ENCODE results near the gene POU2AF3.

The POU2AF3 gene

DNA sequence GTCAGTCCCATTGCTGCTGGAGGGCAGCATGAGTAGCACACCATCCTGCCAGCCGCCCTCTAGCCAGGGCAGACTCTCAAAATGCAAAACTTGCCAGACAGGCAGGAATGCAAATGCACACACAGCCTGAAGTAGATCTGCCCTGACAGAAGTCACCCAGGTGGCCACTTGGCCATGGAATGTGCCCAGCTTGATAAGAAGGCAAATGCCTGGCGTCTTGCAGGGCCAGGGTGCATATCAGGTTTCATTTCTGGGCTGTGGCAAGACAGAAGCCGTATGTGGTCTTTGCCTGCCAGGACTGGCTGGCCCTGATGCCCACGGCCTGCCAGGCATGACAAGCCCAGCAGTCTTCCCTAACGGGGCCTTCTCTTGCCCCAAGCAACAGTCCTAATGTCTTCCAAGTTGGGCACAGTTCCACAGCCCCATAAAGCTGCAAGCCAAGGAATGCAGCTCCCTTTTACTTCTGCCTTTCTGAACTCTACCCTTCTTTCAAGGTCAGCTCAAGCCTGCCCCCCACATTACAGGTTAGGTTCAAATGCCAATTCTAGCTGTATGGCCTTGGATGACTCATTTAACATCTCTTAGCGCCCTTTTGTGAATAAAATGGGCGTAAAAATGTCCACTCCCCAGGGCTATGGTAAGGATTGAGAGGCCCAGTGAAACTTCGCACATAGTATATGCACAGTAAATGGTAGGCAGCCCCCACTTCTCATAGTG is 29.7 kb downstream of the POU2AF3 start:
- no peak for DNase-seq (ENCODE audit: low read depth)

DNA sequence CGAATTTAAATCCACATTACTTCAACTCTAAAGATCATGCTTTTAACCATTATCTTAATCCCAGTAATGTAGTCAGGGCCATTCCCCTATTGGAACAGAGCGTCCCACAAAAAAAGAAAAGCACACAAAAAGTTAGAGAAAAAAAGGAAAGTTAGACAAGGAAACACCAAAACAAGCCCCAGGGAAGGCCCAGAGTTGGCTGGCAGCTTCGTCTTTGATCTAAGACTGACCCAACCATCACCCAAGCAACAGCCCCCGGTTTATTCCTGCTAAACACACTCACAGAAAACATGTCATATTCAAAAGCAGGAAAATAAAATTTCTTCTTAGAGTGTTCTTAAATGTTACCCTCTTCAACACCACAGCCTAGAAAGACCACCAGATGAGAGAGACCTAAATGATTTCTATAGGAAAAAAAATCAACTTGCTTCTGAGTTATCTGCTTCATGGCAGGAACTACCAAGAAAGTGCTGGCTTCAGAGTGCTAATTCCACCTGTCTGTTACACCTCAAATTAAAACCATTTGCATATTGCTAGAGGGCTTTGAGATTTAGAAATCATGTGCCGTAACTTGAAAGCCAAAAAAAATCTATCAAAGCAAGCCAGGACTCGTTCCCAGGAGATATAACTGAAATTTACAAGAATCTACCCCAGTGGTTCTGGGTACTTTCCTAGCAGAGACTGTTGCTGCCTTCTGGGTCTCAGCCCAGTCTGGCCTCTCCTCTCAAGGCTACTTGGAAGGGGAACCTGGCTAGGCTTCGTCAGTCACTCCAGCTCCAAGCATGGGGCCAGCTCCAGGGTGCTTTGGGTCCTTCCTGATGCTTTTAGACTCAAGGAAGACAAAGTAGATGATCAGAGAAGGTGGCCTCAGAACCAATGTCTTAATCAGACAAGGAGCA is 31.2 kb downstream of the POU2AF3 start:
- DNase-seq (ENCODE audit: low read depth): no peak

DNA sequence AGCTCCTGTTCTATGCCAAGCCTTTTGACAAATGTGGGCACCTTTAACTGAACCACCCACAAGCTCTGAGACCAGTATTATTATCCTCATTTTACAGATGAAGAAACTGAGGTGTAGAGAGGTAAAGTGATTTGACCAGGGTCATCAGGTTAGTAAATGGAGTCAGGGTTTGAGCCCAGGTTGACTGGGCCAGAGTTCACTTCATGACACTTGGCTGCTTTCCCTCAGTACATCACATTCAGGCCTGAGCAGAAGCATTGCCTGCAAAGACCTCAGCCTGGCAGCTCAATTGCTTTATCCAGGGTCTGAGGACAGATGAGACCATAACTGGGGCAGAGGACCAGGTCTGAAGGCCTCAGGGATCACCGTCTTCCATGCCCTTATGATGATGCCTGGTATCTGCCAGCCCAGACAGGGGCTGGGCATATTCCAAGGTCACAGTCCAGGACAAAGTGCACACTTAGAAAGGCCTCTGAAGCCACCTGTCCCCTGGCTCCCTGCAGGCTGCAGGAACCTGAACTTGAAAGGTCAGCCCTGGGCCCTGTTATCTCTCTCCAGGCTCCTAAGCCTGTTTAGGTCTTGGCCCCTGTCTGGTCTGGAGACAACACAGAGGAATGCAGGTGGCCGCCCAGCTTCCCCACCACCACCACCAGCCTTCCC is 32.0 kb downstream of the POU2AF3 start:
- DNase-seq (ENCODE audit: low read depth): no peak

DNA sequence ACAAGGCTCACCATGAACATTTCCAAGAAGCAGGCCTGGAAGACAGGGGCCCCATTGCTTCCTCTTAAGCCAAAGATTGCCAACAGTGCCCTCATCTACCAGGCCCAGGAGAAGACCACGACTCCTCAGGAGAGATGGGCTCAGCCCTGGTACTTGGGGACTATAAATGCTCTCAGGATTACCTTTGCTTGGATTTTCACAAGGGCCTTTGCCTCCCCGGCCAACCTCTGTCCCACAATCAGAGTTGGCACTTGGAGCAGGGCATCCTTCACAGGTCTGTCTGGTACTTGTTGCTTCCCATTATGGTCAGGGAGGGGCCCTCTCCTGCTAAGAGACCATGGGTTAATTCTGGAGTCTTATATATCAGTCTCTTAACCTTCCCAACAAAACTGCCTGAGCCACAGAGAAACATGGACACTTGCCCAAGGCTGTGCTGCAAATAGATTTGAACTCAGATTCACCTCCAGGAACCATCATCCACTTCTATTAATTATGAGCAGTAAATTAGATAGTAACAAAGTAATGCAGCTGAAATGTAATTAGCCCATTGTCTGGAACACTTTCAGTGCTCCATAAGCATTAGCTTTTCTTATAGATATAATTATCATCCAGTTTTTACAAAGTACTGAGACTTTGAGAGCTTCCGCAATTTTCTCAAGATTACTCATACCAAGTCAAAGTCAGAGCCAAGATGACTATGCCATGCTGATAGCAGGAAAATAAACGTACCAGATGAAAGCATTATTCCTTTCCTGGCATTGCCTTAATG is 33.5 kb downstream of the POU2AF3 start:
- DNase-seq (ENCODE audit: low read depth): no peak

DNA sequence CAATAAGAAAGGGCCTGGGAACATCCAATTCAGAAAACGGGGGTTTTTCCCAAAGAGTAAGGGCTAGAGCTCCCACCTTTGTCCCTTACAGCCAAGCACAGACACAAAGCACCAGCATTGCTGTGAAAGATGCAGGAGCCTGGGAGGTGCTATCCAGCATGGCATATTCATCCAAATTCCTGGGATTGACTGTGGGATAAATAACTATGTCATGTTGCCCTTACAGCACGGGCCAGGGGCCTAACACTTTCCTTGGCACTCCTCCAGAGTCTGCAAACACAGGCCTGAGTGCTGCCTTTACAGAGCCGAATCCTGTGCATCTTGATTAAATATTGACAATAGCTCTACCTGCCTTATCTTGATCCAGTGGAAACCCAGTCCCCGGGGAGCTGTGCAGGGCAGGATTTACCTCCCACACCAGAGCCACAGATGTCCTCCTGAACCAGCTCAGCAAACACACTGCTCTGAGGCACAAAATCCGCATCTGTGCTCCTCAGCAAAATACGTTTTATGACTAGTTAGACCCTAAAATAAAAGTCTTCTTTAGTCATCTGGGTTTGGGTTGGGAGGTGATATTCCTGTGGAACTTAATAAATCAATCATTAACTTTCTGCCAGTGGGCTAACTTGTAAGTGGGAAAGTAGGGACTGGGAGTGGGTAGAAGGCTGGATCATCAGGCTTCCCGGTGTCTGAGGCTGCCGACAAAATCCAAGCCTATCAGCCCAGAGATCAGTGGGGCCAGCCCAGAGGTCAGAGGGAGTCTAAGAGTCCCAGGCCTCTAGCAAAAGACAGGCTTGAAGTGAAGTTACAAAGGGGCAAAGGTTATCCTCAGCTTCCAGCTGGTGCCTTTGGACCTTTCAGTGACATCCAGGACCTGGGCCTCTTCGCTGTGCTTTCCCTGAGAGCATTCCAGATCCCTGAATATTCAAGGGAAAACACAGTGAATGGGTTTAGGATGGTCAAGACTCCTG is 36.5 kb downstream of the POU2AF3 start:
- no peak for DNase-seq (ENCODE audit: low read depth)

DNA sequence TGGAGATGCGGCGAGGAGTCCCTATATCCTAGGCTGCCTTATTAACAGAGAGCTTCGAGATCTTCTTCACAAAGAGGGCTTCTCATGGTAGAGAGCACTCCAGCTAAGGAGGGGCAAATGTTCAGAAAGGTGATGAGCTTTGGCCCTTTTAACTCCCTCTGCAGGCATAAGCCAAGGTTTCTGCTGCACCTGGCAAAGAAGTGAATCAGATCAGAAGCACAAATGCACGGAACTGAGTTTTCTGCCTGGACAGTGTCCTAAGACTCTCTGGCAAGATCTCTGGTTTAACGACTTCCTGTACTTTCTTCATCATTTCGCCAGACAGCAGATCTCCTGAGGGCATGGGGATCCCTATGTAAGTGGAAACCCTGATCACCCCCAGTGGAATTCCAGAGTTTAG is 37.2 kb downstream of the POU2AF3 start:
- no peak for DNase-seq (ENCODE audit: low read depth)

DNA sequence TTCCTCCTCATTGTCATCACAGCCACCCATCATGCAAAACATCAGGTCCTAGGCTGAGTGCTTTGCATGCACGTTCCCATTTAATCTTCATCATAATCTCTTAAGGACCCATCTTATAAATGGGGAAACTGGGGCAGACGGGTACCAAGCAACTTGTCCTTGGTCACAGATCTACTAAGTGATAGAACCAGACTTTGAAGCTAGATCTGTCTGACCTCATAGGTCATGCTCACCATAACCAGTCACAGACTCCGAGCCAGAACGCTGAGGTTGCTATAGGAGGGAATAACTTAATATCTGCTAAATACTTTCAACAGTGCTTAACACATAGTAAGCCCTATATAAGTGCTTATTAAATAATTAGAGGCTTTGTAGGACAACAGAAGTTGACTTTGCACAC is 37.7 kb downstream of the POU2AF3 start:
- no peak for DNase-seq (ENCODE audit: low read depth)

DNA sequence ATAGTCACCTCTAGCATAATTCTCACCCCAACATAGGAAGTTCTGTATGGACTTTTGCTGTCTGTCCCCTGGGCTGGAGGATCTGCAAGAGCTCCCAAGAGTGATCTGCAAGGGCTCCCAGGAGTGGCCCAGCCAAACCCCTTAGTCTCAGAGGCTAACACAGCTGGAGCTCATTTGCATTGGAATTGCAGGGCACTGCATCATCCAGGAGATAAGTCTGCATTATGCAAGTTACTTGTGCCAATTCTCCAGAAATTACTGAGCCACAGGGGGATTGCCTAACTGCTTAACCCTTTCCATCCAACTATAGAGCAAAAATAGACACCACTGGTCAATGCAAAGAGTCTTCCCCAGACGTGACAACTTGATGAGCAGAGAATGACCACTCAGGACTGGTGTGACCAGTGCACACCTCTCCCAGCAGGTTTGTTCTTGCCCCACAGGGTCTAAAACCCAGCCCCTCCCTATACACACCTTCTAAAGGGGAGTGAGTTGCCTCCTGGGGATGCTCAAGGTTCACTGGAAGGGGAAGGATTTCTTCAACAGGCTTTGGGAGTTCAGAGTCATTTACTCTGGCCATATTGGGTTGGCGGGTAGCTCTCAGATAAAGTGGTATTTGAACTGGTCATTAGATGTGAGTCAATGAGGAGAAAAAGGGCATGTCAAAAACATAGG is 38.4 kb downstream of the POU2AF3 start:
- DNase-seq (ENCODE audit: low read depth): no peak

DNA sequence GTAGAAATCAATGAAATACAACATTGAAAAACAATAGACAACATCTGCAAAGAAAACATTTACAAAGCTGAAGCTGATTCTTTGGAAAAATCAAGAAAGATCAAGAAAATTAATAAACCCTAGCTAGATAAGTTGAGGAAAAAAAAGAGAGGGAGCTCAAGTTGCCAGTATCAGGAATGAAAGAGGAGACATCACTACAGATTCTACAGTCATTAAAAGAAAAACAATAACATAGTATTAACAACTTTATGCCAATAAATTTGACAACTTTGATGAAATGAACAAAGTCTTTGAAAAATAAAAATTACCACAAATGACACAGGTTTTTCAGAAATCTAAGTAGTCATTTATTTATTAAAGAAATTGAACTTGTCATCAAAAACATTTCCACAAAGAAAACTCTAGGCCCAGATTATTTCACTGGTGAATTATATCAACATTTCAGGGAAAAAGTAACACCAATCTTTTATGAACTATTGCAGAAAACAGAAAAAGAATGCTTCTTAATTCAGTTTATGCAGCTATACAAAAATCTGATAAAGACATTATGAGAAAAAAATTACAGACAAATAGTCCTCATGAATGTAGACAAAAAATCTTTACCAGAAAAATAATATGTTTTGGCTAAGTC is 41.5 kb downstream of the POU2AF3 start:
- no peak for DNase-seq (ENCODE audit: low read depth)

DNA sequence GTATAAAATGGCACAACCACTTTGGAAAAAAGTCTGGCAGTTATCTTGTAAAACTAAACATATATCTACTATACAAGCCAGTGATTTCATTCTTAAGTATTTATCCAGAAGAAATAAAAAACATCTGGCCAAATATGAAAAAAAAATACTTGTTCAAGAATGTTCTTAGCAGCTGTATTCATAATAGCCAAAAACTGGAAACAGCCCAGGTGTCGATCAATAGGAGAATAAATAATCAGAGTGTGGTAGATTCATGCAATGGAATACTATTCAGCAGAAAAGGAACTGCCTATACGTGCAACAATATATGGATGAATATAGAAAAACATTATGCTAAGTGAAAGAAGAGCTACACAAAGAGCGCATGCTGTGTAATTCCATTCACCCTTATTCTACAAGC is 44.0 kb downstream of the POU2AF3 start:
- DNase-seq (ENCODE audit: low read depth): no peak

DNA sequence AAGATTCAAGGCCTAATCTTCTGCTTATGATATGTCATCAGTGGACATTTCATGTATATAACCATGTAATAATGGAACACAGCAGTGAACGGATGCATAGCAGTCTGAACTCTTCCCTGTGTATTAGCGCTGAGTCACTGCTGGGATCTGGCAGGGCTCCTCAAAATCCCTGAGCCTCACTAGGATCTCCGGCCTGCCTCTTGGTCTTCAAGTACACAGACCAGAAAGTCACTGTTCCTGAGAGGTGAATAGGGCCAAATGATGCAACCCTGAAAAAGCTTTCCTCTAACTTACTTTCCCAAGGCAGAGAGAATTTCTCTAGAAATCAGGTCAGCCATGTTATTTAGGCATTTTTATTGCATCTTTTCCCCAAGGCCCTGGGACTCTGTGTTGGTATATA is 45.7 kb downstream of the POU2AF3 start:
- DNase-seq (ENCODE audit: low read depth): no peak

DNA sequence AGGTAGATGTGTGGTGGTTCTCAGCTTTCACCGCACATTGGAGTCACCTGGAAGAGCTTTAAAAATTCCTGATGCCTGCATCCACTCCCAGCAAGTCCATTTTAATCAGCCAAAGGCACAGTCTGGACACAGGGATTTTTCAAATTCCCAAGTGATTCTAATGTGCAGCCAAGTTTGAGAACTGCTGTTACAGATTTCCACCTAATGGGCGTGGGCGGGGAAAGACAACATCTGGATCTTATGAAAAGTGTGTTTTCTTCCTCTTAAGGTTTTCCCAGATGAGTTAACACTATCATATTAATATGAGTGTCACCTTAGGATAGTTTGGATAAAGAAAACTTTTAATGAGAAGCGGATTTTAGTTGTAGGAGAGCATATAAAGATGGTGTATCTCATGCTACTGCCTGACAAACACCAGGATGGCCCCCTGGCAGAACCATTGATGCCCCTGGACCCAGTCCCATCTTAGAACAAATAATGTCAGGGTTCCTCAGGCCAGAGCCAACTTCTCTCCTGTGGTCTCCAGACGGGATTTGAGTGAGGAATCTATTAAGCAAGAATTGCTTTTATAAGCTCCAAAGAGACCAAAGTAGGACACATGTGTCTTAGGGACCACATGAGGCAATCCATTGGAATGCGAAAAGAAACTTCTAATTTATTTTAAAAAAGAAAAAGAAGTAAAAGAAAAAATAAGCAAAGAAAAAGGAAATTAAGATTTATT is 48.8 kb downstream of the POU2AF3 start:
- no peak for DNase-seq (ENCODE audit: low read depth)

DNA sequence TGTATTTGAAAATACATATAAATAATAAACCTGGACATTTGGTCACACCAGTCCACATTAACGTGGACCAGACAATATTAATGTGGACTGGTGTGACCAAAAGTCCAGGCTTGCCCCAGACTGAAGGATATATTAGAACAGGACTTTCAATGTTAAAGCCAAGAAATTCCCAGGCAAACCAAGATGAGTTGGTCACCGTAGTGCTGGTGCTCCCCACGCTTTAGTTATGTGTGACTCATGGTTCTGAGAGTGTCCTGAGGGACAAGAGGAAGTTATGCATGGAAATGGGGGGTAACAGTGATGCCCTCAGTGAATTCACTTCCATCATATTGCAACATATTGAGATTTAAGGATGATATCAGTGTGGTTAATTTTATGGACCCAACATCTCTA is 49.4 kb downstream of the POU2AF3 start:
- no peak for DNase-seq (ENCODE audit: low read depth)

DNA sequence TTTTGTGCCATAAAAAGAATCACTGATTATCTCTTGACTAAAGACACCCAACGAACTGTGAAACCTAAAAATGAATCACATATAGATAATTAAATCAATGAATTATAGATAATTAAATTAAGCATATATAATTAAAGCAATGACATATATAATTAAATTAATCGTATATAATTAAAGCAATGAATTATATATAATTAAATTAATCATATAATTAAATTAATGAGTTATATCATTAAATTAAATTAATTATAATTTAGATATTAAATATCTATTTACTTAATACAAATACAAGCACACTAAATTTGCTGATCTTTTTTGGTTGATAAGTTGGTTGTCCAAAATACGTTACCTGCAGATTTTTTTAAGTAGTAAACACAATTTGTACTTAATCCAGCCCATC is 49.8 kb downstream of the POU2AF3 start:
- no peak for DNase-seq (ENCODE audit: low read depth)

DNA sequence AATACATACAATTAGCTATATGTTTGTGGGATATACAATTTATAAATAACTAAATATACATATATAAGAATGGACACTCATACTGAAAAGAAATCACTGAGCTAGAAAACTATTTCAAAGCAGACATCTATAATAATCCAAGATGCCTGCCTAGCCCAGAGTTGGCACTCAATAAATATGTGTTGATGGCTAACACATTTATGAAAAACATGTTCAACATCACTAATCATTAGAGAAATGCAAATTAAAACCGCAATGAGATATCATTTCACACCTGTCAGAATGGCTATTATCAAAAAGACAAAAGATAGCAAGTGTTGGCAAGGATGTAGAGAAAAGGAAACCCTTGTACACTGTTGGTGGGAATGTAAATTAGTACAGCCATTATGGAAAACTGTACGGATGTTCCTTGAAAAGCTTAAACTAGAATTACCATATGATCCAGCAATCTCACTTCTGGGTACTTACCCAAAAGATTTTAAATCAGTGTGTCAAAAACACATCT is 50.9 kb downstream of the POU2AF3 start:
- DNase-seq (ENCODE audit: low read depth): no peak

DNA sequence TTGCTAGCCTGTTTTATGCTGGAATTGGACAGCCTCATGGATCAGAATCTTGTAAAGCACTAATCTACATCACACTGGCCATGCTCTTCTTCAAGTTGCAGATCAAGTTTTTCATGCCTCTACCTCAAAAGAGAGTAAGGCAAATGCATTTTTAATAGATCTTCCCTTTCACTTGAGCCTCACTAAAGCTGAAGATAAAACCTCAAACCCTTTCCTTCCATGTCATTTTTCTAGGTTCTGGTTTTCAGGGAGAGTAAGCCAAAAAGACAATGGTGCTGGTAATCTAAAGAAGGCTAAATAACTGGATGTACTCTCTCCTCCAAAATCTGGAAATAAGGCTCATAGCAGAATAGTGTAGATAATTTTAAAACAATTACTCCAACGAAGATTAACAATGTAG is 52.5 kb downstream of the POU2AF3 start:
- no peak for DNase-seq (ENCODE audit: low read depth)

DNA sequence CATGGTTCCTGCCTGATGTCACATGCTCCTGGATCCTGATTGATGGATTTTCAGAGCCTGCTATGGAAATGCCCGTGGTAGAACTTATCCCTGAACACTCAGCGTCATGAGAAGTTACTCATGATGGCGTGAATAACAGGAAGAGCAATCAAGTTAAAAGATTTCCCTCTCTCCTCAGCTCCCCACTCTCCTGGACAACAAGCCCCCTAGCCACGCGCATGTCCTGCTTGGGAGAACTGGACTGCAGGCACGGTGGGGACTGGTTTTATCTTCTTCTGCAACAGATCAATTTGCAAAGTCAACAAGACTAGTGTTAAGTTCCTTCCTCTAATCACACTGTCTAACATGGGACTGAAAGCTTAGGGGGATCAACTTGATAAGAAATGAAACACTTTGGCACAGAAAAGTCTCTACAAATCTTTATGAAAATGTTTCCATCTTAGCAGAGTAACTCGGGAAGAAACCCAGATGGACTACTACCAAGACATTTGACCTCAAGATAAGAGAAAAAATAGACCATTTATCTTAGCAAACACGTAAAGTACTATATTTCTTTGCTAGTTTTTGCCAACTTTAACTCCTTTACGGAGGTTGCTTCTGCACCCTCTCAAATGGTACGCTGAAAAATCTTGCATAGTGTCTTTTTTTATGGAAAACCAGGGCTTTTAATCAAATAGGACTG is 53.2 kb downstream of the POU2AF3 start:
- no peak for DNase-seq (ENCODE audit: low read depth)

DNA sequence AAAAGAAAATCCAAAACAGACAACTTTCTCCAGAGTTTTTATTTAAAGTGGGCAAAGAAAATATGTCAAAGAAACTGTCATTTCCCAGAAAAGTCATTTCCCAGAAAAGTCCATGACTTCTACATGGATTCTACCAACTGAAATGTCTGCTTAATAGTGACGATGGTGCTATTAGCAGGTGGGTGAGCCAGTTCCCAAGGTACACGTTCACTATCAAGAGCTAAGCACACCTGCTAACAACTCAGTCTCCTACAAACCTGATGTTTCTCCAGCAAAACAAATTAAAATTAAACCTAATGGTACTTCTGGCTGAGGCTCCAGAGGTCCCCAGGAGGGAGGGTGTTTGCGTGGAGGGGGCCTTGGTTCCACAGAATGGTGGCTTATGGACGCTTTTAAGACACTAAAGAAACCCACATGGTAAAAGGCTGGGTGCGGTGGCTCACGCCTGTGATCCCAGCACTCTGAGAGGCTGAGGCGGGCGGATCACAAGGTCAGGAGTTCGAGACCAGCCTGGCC is 53.9 kb downstream of the POU2AF3 start:
- no peak for DNase-seq (ENCODE audit: low read depth)
